ENCODE measurements around the gene AGER.

AGER gene

GRCh38 chr6:32175711-32176475 lies 8.2 kb downstream of the AGER start, which contains the start of gene AGPAT1 (continued):
- TF ChIP-seq, protein P1, sequence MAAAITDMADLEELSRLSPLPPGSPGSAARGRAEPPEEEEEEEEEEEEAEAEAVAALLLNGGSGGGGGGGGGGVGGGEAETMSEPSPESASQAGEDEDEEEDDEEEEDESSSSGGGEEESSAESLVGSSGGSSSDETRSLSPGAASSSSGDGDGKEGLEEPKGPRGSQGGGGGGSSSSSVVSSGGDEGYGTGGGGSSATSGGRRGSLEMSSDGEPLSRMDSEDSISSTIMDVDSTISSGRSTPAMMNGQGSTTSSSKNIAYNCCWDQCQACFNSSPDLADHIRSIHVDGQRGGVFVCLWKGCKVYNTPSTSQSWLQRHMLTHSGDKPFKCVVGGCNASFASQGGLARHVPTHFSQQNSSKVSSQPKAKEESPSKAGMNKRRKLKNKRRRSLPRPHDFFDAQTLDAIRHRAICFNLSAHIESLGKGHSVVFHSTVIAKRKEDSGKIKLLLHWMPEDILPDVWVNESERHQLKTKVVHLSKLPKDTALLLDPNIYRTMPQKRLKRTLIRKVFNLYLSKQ (tag by site-specific recombination; IDR thresholded peaks at IDR 0.05; ENCODE audit: borderline replicate concordance): no peak
- TF ChIP-seq ZNF544 (tag by site-specific recombination; IDR thresholded peaks at IDR 0.05): no peak
- no peak for TF ChIP-seq ZNF658 (tag by site-specific recombination; IDR thresholded peaks at IDR 0.05)
- no peak for TF ChIP-seq ZNF677 (tag by site-specific recombination; IDR thresholded peaks at IDR 0.05)
- TF ChIP-seq ZNF426 (tag by site-specific recombination; IDR thresholded peaks at IDR 0.05): no peak
- no peak for TF ChIP-seq ZNF138 (tag by site-specific recombination; IDR thresholded peaks at IDR 0.05; ENCODE audit: borderline replicate concordance)
- TF ChIP-seq ZNF24 (tag by site-specific recombination; IDR thresholded peaks at IDR 0.05): 0 out of 2 replicates have a peak, but pooled peaks have one; percentile 66
- peak; percentile 99 for TF ChIP-seq ZNF341 (tag by site-specific recombination; IDR thresholded peaks at IDR 0.05; ENCODE audit: low read depth)
- TF ChIP-seq, protein P2, sequence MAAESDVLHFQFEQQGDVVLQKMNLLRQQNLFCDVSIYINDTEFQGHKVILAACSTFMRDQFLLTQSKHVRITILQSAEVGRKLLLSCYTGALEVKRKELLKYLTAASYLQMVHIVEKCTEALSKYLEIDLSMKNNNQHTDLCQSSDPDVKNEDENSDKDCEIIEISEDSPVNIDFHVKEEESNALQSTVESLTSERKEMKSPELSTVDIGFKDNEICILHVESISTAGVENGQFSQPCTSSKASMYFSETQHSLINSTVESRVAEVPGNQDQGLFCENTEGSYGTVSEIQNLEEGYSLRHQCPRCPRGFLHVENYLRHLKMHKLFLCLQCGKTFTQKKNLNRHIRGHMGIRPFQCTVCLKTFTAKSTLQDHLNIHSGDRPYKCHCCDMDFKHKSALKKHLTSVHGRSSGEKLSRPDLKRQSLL (tag by site-specific recombination; IDR thresholded peaks at IDR 0.05): no peak
- no peak for TF ChIP-seq ZNF311 (tag by site-specific recombination; IDR thresholded peaks at IDR 0.05; ENCODE audit: borderline replicate concordance)
- no peak for TF ChIP-seq ZNF830 (tag by site-specific recombination; IDR thresholded peaks at IDR 0.05; ENCODE audit: low read depth)
- TF ChIP-seq TRIM28 (IDR thresholded peaks at IDR 0.05; ENCODE audit: borderline replicate concordance, low read length): no peak
- TF ChIP-seq ZNF488 (tag by site-specific recombination; IDR thresholded peaks at IDR 0.05): no peak
- TF ChIP-seq, protein P3, sequence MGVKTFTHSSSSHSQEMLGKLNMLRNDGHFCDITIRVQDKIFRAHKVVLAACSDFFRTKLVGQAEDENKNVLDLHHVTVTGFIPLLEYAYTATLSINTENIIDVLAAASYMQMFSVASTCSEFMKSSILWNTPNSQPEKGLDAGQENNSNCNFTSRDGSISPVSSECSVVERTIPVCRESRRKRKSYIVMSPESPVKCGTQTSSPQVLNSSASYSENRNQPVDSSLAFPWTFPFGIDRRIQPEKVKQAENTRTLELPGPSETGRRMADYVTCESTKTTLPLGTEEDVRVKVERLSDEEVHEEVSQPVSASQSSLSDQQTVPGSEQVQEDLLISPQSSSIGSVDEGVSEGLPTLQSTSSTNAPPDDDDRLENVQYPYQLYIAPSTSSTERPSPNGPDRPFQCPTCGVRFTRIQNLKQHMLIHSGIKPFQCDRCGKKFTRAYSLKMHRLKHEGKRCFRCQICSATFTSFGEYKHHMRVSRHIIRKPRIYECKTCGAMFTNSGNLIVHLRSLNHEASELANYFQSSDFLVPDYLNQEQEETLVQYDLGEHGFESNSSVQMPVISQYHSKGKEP (tag by site-specific recombination; IDR thresholded peaks at IDR 0.05): no peak
- TF ChIP-seq, protein P4, sequence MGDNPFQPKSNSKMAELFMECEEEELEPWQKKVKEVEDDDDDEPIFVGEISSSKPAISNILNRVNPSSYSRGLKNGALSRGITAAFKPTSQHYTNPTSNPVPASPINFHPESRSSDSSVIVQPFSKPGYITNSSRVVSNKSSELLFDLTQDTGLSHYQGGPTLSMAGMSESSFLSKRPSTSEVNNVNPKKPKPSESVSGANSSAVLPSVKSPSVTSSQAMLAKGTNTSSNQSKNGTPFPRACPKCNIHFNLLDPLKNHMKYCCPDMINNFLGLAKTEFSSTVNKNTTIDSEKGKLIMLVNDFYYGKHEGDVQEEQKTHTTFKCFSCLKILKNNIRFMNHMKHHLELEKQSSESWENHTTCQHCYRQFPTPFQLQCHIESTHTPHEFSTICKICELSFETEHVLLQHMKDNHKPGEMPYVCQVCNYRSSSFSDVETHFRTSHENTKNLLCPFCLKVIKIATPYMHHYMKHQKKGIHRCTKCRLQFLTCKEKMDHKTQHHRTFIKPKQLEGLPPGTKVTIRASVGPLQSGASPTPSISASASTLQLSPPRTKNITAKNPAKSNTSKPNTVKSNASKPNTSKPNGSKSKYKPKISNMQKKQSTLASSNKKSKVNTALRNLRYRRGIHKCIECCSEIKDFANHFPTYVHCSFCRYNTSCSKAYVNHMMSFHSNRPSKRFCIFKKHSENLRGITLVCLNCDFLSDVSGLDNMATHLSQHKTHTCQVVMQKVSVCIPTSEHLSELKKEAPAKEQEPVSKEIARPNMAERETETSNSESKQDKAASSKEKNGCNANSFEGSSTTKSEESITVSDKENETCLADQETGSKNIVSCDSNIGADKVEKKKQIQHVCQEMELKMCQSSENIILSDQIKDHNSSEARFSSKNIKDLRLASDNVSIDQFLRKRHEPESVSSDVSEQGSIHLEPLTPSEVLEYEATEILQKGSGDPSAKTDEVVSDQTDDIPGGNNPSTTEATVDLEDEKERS (tag by site-specific recombination; IDR thresholded peaks at IDR 0.05): no peak
- no peak; the same call in 1 of the 2 replicates for TF ChIP-seq ZNF501 (tag by site-specific recombination; IDR thresholded peaks at IDR 0.05)
- TF ChIP-seq ZNF146 (tag by site-specific recombination; IDR thresholded peaks at IDR 0.05): no peak
- TF ChIP-seq ZNF776 (tag by site-specific recombination; IDR thresholded peaks at IDR 0.05; ENCODE audit: borderline replicate concordance): no peak
- peak; percentile 20; the same call in 1 of the 2 replicates for TF ChIP-seq ZNF391 (tag by site-specific recombination; IDR thresholded peaks at IDR 0.05; ENCODE audit: borderline replicate concordance, low read depth)
- no peak for TF ChIP-seq ZNF624 (tag by site-specific recombination; IDR thresholded peaks at IDR 0.05)
- no peak for TF ChIP-seq ZNF623 (tag by site-specific recombination; IDR thresholded peaks at IDR 0.05)
- no peak; the same call in 1 of the 2 replicates for TF ChIP-seq ZNF473 (tag by site-specific recombination; IDR thresholded peaks at IDR 0.05)
- peak; percentile 81 for TF ChIP-seq ZFHX2 (tag by site-specific recombination; conservative IDR thresholded peaks at IDR 0.05)
- TF ChIP-seq, protein P5, sequence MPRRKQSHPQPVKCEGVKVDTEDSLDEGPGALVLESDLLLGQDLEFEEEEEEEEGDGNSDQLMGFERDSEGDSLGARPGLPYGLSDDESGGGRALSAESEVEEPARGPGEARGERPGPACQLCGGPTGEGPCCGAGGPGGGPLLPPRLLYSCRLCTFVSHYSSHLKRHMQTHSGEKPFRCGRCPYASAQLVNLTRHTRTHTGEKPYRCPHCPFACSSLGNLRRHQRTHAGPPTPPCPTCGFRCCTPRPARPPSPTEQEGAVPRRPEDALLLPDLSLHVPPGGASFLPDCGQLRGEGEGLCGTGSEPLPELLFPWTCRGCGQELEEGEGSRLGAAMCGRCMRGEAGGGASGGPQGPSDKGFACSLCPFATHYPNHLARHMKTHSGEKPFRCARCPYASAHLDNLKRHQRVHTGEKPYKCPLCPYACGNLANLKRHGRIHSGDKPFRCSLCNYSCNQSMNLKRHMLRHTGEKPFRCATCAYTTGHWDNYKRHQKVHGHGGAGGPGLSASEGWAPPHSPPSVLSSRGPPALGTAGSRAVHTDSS (tag by site-specific recombination; IDR thresholded peaks at IDR 0.05): no peak
- no peak for TF ChIP-seq ZNF221 (tag by site-specific recombination; IDR thresholded peaks at IDR 0.05; ENCODE audit: borderline replicate concordance)
- TF ChIP-seq ZNF10 (tag by site-specific recombination; IDR thresholded peaks at IDR 0.05): no peak
- no peak for TF ChIP-seq ZNF350 (tag by site-specific recombination; IDR thresholded peaks at IDR 0.05)
- no peak for TF ChIP-seq ZNF274 (IDR thresholded peaks at IDR 0.05; ENCODE audit: low read length)
- no peak for TF ChIP-seq ZNF274 (tag by site-specific recombination; IDR thresholded peaks at IDR 0.05; ENCODE audit: borderline replicate concordance)
- no peak for TF ChIP-seq ZBTB20 (tag by site-specific recombination; IDR thresholded peaks at IDR 0.05)
- no peak for TF ChIP-seq ZNF2 (tag by site-specific recombination; IDR thresholded peaks at IDR 0.05)
